ENCODE measurements around the gene ATAD2B.
"Not testable (repeated sequence)": the region's sequence is repeated elsewhere in the genome, so short reads cannot be mapped to it uniquely, and the experiment has no call there.

The ATAD2B gene

GRCh38 chr2:23803965-23804542 lies 122.9 kb downstream of the ATAD2B start:
- H3K27me3 ChIP-seq (ENCODE audit: insufficient read depth, low read length), result no peaks in the 10 kb centered on the region
- no peak overlapping the region for H3K4me3 ChIP-seq (ENCODE audit: low read length)
- H3K36me3 ChIP-seq (ENCODE audit: insufficient read depth, low read depth, low read length), result no peaks in the 10 kb centered on the region
- H3K4me1 ChIP-seq (ENCODE audit: insufficient read depth, low read length), result no peaks in the 10 kb centered on the region
- H3K27ac ChIP-seq (ENCODE audit: low read length), result no peak overlapping the region
- H3K9ac ChIP-seq (ENCODE audit: low read depth, low read length), result no peak overlapping the region
- H3K9me3 ChIP-seq (ENCODE audit: insufficient read depth, low read depth, low read length), result no peaks in the 10 kb centered on the region

- Histone ChIP-seq H3K9ac (ENCODE audit: low read depth, low read length) (no peak overlapping the region), H3K36me3 (ENCODE audit: insufficient read depth, low read depth, low read length) (no peaks in the 10 kb centered on the region), H3K27ac (ENCODE audit: low read length) (no peak overlapping the region)
Measured at GRCh38 chr2:23803264-23803964, 123.5 kb downstream of the ATAD2B start.

GRCh38 chr2:23801396-23801795 lies 125.5 kb downstream of the ATAD2B start:
- Histone ChIP-seq H3K9me3 (ENCODE audit: insufficient read depth, low read depth, low read length) (no peaks in the 10 kb centered on the region), H3K4me3 (ENCODE audit: low read length) (no peak overlapping the region), H3K9ac (ENCODE audit: low read depth, low read length) (no peak overlapping the region), H3K4me1 (ENCODE audit: insufficient read depth, low read length) (no peaks in the 10 kb centered on the region), H3K36me3 (ENCODE audit: insufficient read depth, low read depth, low read length) (no peaks in the 10 kb centered on the region), H3K27me3 (ENCODE audit: insufficient read depth, low read length) (no peaks in the 10 kb centered on the region), H3K27ac (ENCODE audit: low read length) (no peak overlapping the region)

More at GRCh38 chr2:23803264-23803964, 123.5 kb downstream of the ATAD2B start:
- H3K27me3 ChIP-seq (ENCODE audit: insufficient read depth, low read length), result no peaks in the 10 kb centered on the region
- no peaks in the 10 kb centered on the region for H3K9me3 ChIP-seq (ENCODE audit: insufficient read depth, low read depth, low read length)
- no peaks in the 10 kb centered on the region for H3K4me1 ChIP-seq (ENCODE audit: insufficient read depth, low read length)
- H3K4me3 ChIP-seq (ENCODE audit: low read length), result no peak overlapping the region

DNA sequence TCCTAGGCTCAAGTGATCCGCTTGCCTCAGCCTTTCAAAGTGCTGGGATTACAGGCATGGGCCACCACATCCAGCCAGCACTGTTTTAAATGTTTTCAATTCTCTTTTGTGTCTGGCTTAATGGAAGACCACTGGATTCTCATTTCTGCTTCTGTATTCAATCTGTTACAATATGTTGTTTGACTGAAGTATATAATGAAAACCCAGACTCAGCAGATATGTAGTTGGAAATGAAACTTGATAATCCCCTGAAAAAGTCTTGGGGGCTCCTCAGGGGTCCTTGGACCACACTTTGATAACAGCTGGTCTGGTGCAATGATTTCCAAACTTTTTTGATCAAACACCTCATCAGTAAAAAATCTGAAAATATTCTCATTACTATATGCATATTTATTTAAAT lies 132.7 kb downstream of the ATAD2B start:
- Histone ChIP-seq H3K36me3 (ENCODE audit: insufficient read depth, low read depth, low read length) (no peaks in the 10 kb centered on the region), H3K4me1 (ENCODE audit: insufficient read depth, low read length) (no peaks in the 10 kb centered on the region), H3K9me3 (ENCODE audit: insufficient read depth, low read depth, low read length) (no peaks in the 10 kb centered on the region), H3K4me3 (ENCODE audit: low read length) (no peak overlapping the region), H3K9ac (ENCODE audit: low read depth, low read length) (no peak overlapping the region), H3K27me3 (ENCODE audit: insufficient read depth, low read length) (no peaks in the 10 kb centered on the region), H3K27ac (ENCODE audit: low read length) (no peak overlapping the region)

DNA sequence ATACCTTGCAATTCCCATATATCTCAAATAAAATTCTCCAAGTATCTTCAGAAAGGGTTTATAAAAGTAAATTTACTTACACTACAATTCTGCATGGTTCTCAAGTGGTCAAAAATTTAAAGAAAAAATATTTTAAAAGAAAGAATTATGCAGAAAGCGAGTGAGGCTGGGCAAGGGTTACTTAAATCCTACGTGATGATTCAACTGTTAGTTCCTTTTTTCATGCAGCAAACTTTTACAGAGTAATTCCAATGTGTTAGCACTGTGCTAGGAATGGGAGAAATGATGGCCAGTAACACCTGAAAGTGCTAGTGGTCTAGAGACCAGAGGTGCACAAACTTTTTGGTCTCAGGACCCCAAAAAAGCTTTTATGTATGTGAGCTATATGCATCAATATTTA lies 133.4 kb downstream of the ATAD2B start:
- H3K27ac ChIP-seq (ENCODE audit: low read length), result no peak overlapping the region
- no peaks in the 10 kb centered on the region for H3K9me3 ChIP-seq (ENCODE audit: insufficient read depth, low read depth, low read length)
- no peaks in the 10 kb centered on the region for H3K27me3 ChIP-seq (ENCODE audit: insufficient read depth, low read length)
- H3K4me3 ChIP-seq (ENCODE audit: low read length), result no peak overlapping the region
- H3K4me1 ChIP-seq (ENCODE audit: insufficient read depth, low read length), result no peaks in the 10 kb centered on the region
- H3K36me3 ChIP-seq (ENCODE audit: insufficient read depth, low read depth, low read length), result no peaks in the 10 kb centered on the region
- H3K9ac ChIP-seq (ENCODE audit: low read depth, low read length), result no peak overlapping the region

DNA sequence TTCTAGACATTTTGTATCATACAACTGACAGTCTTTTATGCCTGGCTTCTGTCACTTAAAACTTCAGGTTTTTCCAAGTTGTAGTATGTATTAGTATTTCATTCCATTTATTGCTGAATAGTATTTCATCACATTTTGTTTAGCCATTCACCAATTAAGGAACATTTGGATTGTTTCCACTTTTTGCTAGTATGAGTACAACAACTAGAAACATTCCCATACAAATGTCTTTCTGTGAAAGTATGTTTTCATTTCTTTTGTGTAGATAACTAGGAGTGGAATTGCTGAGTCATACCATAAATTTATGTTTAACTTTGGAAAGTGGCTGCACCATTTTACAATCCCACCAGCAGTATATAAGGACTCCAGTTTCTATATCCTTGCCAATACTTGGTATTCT lies 135.9 kb downstream of the ATAD2B start:
- Histone ChIP-seq H3K27ac (ENCODE audit: low read length) (no peak overlapping the region), H3K4me3 (ENCODE audit: low read length) (no peak overlapping the region), H3K9me3 (ENCODE audit: insufficient read depth, low read depth, low read length) (no peaks in the 10 kb centered on the region), H3K27me3 (ENCODE audit: insufficient read depth, low read length) (no peaks in the 10 kb centered on the region), H3K9ac (ENCODE audit: low read depth, low read length) (no peak overlapping the region), H3K36me3 (ENCODE audit: insufficient read depth, low read depth, low read length) (peaks cover 3% of the 10 kb centered on the region; the same call in 1 of the 2 replicates), H3K4me1 (ENCODE audit: insufficient read depth, low read length) (no peaks in the 10 kb centered on the region)

GRCh38 chr2:23789012-23789411 lies 137.9 kb downstream of the ATAD2B start:
- H3K4me3 ChIP-seq (ENCODE audit: low read length), result no peak overlapping the region
- H3K36me3 ChIP-seq (ENCODE audit: insufficient read depth, low read depth, low read length), result peaks cover 15% of the 10 kb centered on the region; the same call in 1 of the 2 replicates
- no peaks in the 10 kb centered on the region for H3K4me1 ChIP-seq (ENCODE audit: insufficient read depth, low read length)

GRCh38 chr2:23788100-23788499 lies 138.8 kb downstream of the ATAD2B start:
- H3K4me1 ChIP-seq (ENCODE audit: insufficient read depth, low read length), result no peaks in the 10 kb centered on the region
- no peaks in the 10 kb centered on the region for H3K9me3 ChIP-seq (ENCODE audit: insufficient read depth, low read depth, low read length)
- H3K27me3 ChIP-seq (ENCODE audit: insufficient read depth, low read length), result no peaks in the 10 kb centered on the region
- no peak overlapping the region for H3K4me3 ChIP-seq (ENCODE audit: low read length)
- no peak overlapping the region for H3K9ac ChIP-seq (ENCODE audit: low read depth, low read length)
- no peak overlapping the region for H3K27ac ChIP-seq (ENCODE audit: low read length)
- H3K36me3 ChIP-seq (ENCODE audit: insufficient read depth, low read depth, low read length), result peaks cover 15% of the 10 kb centered on the region; the same call in 1 of the 2 replicates

More at GRCh38 chr2:23789012-23789411, 137.9 kb downstream of the ATAD2B start:
- Histone ChIP-seq H3K9me3 (ENCODE audit: insufficient read depth, low read depth, low read length) (no peaks in the 10 kb centered on the region), H3K27ac (ENCODE audit: low read length) (no peak overlapping the region), H3K27me3 (ENCODE audit: insufficient read depth, low read length) (no peaks in the 10 kb centered on the region), H3K9ac (ENCODE audit: low read depth, low read length) (no peak overlapping the region)

DNA sequence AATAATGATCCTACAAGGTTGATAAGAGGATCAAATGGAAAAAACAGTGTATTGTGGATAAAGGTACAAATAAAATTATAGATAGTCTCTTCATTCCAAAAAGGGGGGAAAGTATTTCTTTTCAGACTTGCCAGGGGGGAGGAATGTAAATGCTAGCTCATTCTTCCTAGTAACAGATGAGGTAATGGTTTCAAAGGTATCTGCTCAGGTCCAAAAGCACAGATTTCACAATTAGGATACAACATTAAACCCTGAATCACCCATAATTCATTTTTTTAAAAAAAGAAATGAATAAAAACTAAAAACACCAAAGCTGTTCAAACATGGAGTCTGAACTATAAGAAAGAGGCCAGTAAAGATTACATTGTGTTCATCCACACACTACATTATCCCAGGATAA lies 142.0 kb downstream of the ATAD2B start:
- H3K27ac ChIP-seq (ENCODE audit: low read length), result no peak overlapping the region
- no peaks in the 10 kb centered on the region for H3K27me3 ChIP-seq (ENCODE audit: insufficient read depth, low read length)
- H3K36me3 ChIP-seq (ENCODE audit: insufficient read depth, low read depth, low read length), result peaks cover 30% of the 10 kb centered on the region; the same call in 1 of the 2 replicates

DNA sequence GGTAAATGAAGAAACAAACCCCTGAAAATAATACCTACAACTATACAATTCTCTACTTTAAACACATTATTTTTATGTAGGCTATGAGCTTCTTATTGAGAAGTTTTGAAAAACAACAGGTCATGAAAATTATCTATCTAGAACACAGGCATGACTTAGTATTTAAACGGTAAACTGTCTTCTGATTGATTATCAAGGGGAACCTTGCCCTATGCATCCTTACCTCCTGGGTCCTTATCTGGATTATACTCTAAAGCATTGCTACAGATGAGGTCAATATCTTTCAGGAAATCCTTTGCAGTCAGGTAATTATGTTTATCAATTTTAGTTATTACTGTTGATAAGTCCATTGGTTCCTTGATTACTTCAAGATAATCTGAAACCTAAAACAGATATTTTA lies 144.3 kb downstream of the ATAD2B start:
- H3K4me1 ChIP-seq (ENCODE audit: insufficient read depth, low read length), result no peaks in the 10 kb centered on the region
- no peak overlapping the region for H3K9ac ChIP-seq (ENCODE audit: low read depth, low read length)
- no peaks in the 10 kb centered on the region for H3K9me3 ChIP-seq (ENCODE audit: insufficient read depth, low read depth, low read length)
- H3K36me3 ChIP-seq (ENCODE audit: insufficient read depth, low read depth, low read length), result peaks cover 31% of the 10 kb centered on the region; the same call in 1 of the 2 replicates
- no peak overlapping the region for H3K4me3 ChIP-seq (ENCODE audit: low read length)
- no peaks in the 10 kb centered on the region for H3K27me3 ChIP-seq (ENCODE audit: insufficient read depth, low read length)
- no peak overlapping the region for H3K27ac ChIP-seq (ENCODE audit: low read length)

More for the DNA sequence above, 142.0 kb downstream of the ATAD2B start:
- Histone ChIP-seq H3K4me1 (ENCODE audit: insufficient read depth, low read length) (no peaks in the 10 kb centered on the region), H3K9ac (ENCODE audit: low read depth, low read length) (no peak overlapping the region), H3K4me3 (ENCODE audit: low read length) (no peak overlapping the region), H3K9me3 (ENCODE audit: insufficient read depth, low read depth, low read length) (no peaks in the 10 kb centered on the region)

- H3K4me1 ChIP-seq (ENCODE audit: insufficient read depth, low read length), result no peaks in the 10 kb centered on the region
- no peaks in the 10 kb centered on the region for H3K27me3 ChIP-seq (ENCODE audit: insufficient read depth, low read length)
- no peak overlapping the region for H3K4me3 ChIP-seq (ENCODE audit: low read length)
- peaks cover 31% of the 10 kb centered on the region; the same call in 1 of the 2 replicates for H3K36me3 ChIP-seq (ENCODE audit: insufficient read depth, low read depth, low read length)
- H3K9ac ChIP-seq (ENCODE audit: low read depth, low read length), result no peak overlapping the region
- H3K9me3 ChIP-seq (ENCODE audit: insufficient read depth, low read depth, low read length), result no peaks in the 10 kb centered on the region
- H3K27ac ChIP-seq (ENCODE audit: low read length), result no peak overlapping the region
Measured at GRCh38 chr2:23782126-23782525, 144.8 kb downstream of the ATAD2B start.

- H3K27ac ChIP-seq (ENCODE audit: low read length); H3K4me1 ChIP-seq (ENCODE audit: insufficient read depth, low read length); H3K4me3 ChIP-seq (ENCODE audit: low read length); H3K9ac ChIP-seq (ENCODE audit: low read depth, low read length); H3K27me3 ChIP-seq (ENCODE audit: insufficient read depth, low read length); H3K9me3 ChIP-seq (ENCODE audit: insufficient read depth, low read depth, low read length): not testable (repeated sequence)
- peaks cover 23% of the 10 kb centered on the region; the same call in 1 of the 2 replicates for H3K36me3 ChIP-seq (ENCODE audit: insufficient read depth, low read depth, low read length)
Measured at GRCh38 chr2:23780465-23780864, 146.5 kb downstream of the ATAD2B start.

Data from iPS-20b (cell line).